T-cell (primary cell): ENCODE measurements around the gene GP2. TPM values are rescaled to one million over a fixed set of nuclear protein-coding genes. Genes with fewer than 3 reads are reported as not detected.

Source experiments
- ATAC-seq, 4 experiments: fragments of 200-7000 bp in 3 of 4; fragments of 150-1000 bp in 1 of 4; cut with Tn5 transposase; replicated peaks in 1 of 4; 1 replicate in 3 of 4; 2 replicates in 1 of 4; pipeline ENCODE4 v1.10.0; 2021; ENCODE audit warnings: moderate library complexity in 3 of 4, mild to moderate bottlenecking in 2 of 4, moderate number of reproducible peaks in 1 of 4
- CTCF ChIA-PET, 2 donors: fragments of 300-600 bp; sonication (Branson Sonifier 250); formaldehyde crosslinking; loops; one replicate each; lab custom pipeline; 2022; ENCODE audit warnings: antibody characterized with exemption in 2 of 2; lab: Charles Lee
- POLR2A ChIA-PET, 2 donors: fragments of 300-600 bp; sonication (Branson Sonifier 250); formaldehyde crosslinking; loops; one replicate each; lab custom pipeline; 2022; ENCODE audit warnings: antibody characterized with exemption in 2 of 2; lab: Charles Lee
- DNase-seq, 35 experiments: peaks; one replicate each; pipeline versions ENCODE4 v3.0.0 to v3.0.0-alpha.2; 2013 to 2023
- H3K27ac ChIP-seq: one replicate; pipeline ENCODE4 v1.5.1; 2013; ENCODE audit warnings: low read length
- H3K27me3 ChIP-seq, 2 experiments: replicated peaks in 1 of 2; 1 replicate in 1 of 2; 2 replicates in 1 of 2; pipeline versions ENCODE4 v1.6.1 to v1.7.0; 2013; ENCODE audit warnings: low read length in 1 of 2, mixed read lengths in 1 of 2; ENCODE audit not compliant: control insufficient read depth in 2 of 2, insufficient read depth in 2 of 2; ENCODE audit errors: extremely low read depth in 1 of 2
- H3K36me3 ChIP-seq, 2 donors: 1 replicate in 1 of 2; 2 replicates in 1 of 2; pipeline versions ENCODE4 v1.6.1 to v1.7.0; 2013; ENCODE audit warnings: low read length in 1 of 2; ENCODE audit not compliant: control insufficient read depth in 2 of 2, insufficient read depth in 1 of 2; ENCODE audit errors: extremely low read depth in 1 of 2
- H3K4me1 ChIP-seq, 2 experiments: 1 replicate in 1 of 2; 2 replicates in 1 of 2; pipeline versions ENCODE4 v1.6.1 to v1.7.0; 2013; ENCODE audit warnings: low read length in 2 of 2, mixed read lengths in 1 of 2; ENCODE audit not compliant: insufficient read depth in 2 of 2, control insufficient read depth in 1 of 2; ENCODE audit errors: extremely low read depth in 1 of 2
- H3K4me3 ChIP-seq, 2 donors: 1 replicate in 1 of 2; 2 replicates in 1 of 2; pipeline versions ENCODE4 v1.5.1 to v1.7.0; 2013; ENCODE audit warnings: mild to moderate bottlenecking in 2 of 2, low read length in 1 of 2, moderate library complexity in 1 of 2; ENCODE audit not compliant: control insufficient read depth in 1 of 2; ENCODE audit errors: extremely low read depth in 1 of 2
- H3K9me3 ChIP-seq: 2 replicates; pipeline ENCODE4 v1.7.0; 2013
- H3K27ac Mint-ChIP-seq, 2 donors: one replicate each; pipeline ENCODE4 v1.8.0; 2020 to 2021; ENCODE audit warnings: mild to moderate bottlenecking in 2 of 2, mixed read lengths in 2 of 2
- H3K27me3 Mint-ChIP-seq, 2 donors: one replicate each; pipeline ENCODE4 v1.8.0; 2021 to 2022; ENCODE audit warnings: mixed read lengths in 2 of 2
- H3K36me3 Mint-ChIP-seq: one replicate; pipeline ENCODE4 v1.8.0; 2021; ENCODE audit warnings: mixed read lengths
- H3K4me1 Mint-ChIP-seq, 3 donors: one replicate each; pipeline ENCODE4 v1.8.0; 2020 to 2022; ENCODE audit warnings: mixed read lengths in 3 of 3, mild to moderate bottlenecking in 1 of 3
- H3K4me3 Mint-ChIP-seq, 3 donors: one replicate each; pipeline ENCODE4 v1.8.0; 2020 to 2022; ENCODE audit warnings: mild to moderate bottlenecking in 3 of 3, mixed read lengths in 3 of 3, moderate library complexity in 3 of 3
- H3K9me3 Mint-ChIP-seq, 3 donors: one replicate each; pipeline ENCODE4 v1.8.0; 2020 to 2022; ENCODE audit warnings: mixed read lengths in 3 of 3
- WGBS: methylation state at CpG from one replicate; pipeline ENCODE4 v1.1.5; 2013; ENCODE audit warnings: missing lambda C conversion rate; ENCODE audit not compliant: insufficient coverage; 5-methylcytosine and 5-hydroxymethylcytosine counted together
- total RNA-seq, 35 experiments: library from RNA in 6 of 35; stranded (reverse) in 6 of 35; fragments of 120-200 nt in 1 of 35; gene quantifications; one replicate each; pipeline versions ENCODE4 v1.2.1 to v1.2.4 and lab custom pipeline; 2013 to 2026

GP2 gene
- total RNA-seq, 5 donors from 2014 or later (not counting 1 experiment from before 2014, with no cell fraction given): 12.0 to 13.3 (median 12.1) TPM; not detected in 2

DNA sequence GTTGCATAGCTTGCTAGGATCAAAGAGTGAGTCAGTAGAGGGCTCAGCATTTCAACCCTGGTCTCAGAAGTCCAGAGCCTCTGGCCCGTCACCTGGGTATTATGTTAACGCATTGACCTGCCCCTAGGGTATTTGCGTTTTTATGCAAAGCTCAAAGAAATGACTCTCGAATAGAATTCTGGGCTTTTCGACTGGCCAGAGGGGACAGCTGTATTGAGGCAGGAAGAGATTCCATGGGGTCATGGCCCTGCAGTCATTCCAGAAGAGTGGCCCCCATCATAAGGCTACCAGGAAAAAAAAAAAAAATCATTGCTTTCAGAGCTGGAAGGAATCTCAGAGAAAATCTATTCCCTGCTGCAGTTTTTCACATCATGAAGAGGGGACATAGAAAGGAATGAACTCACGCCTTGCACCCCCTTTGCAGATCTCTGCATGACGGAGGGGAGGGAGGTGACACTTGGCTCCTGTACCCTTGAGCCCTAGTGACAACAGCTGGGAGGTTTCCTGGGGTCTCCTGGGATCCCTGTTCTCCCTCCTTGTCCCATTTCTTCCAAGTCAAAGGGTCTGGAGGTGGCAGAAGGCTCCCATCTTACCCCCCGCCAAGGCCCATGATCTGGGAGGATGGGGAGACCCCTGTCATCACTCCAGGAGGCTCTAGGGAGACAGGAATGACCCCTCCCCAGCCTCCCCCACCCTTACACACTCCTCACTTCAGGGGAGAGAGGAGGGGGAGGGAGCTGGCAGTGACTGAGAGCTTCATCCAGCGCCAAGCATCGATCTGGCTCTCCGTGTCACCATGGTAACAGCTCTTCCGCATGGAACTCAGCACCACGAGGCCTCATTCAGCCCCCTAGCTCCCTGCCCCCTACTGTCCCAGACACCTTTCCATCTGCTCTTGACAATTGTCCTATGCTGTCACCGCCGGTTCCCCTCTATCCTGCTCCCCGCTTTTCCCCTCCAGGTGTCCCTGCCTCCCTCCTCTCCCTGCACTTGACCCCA, 35.8 kb downstream of the GP2 start:
- Histone ChIP-seq H3K4me1 (no peaks in the 10 kb centered on the region), H3K27me3 (peaks cover 0 to 9% of the 10 kb centered on the region in 2 experiments), H3K36me3 (no peaks in the 10 kb centered on the region), H3K27ac (no peak overlapping the region), H3K4me3 (no peak overlapping the region), H3K9me3 (no peaks in the 10 kb centered on the region)
- ATAC-seq: no peak
- WGBS: 35% methylated on average over 11 of the region's 16 CpGs
- H3K36me3 Mint-ChIP-seq: no peaks in the 10 kb centered on the region
- no peak overlapping the region for H3K4me3 Mint-ChIP-seq
- POLR2A ChIA-PET: no interaction called here
- DNase-seq: no peak
- CTCF ChIA-PET: interaction anchor here in 1 of 2 donors (0.8 kb wide), 1 partner anchor 10 kb away, joined by 3 read pairs; no protein-coding TSS in a partner anchor
- H3K9me3 Mint-ChIP-seq: no peaks in the 10 kb centered on the region
- H3K27ac Mint-ChIP-seq: no peak overlapping the region
- no peaks in the 10 kb centered on the region for H3K4me1 Mint-ChIP-seq
- peaks cover 8 to 9% of the 10 kb centered on the region in 2 donors for H3K27me3 Mint-ChIP-seq

- Mint-ChIP-seq H3K4me1 (no peaks in the 10 kb centered on the region), H3K27ac (no peak overlapping the region), H3K9me3 (peaks cover 0 to 1% (median under 1%) of the 10 kb centered on the region in 3 donors), H3K4me3 (no peak overlapping the region), H3K27me3 (peaks cover 8 to 9% of the 10 kb centered on the region in 2 donors), H3K36me3 (no peaks in the 10 kb centered on the region)
- Histone ChIP-seq H3K9me3 (no peaks in the 10 kb centered on the region), H3K27ac (no peak overlapping the region), H3K4me3 (no peak overlapping the region), H3K4me1 (no peaks in the 10 kb centered on the region), H3K27me3 (peaks cover 0 to 9% of the 10 kb centered on the region in 2 experiments), H3K36me3 (no peaks in the 10 kb centered on the region)
- WGBS: 66% methylated on average over 3 of the region's 3 CpGs
- ATAC-seq (no peak), DNase-seq (no peak)
- ChIA-PET CTCF (no interaction called here), POLR2A (no interaction called here)
Observed at GRCh38 chr16:20289571-20289970, 37.7 kb downstream of the GP2 start.

GRCh38 chr16:20285993-20286499, 41.3 kb downstream of the GP2 start:
- Mint-ChIP-seq H3K9me3 (peaks cover 0 to 6% (median 4%) of the 10 kb centered on the region in 3 donors), H3K27ac (no peak overlapping the region), H3K4me3 (no peak overlapping the region), H3K36me3 (no peaks in the 10 kb centered on the region), H3K27me3 (peaks cover 4 to 7% of the 10 kb centered on the region in 2 donors), H3K4me1 (no peaks in the 10 kb centered on the region)
- Histone ChIP-seq H3K27me3 (peaks cover 0 to 4% of the 10 kb centered on the region in 2 experiments), H3K36me3 (no peaks in the 10 kb centered on the region), H3K9me3 (no peaks in the 10 kb centered on the region), H3K27ac (no peak overlapping the region), H3K4me1 (no peaks in the 10 kb centered on the region), H3K4me3 (no peak overlapping the region)
- ChIA-PET CTCF (no interaction called here), POLR2A (no interaction called here)
- 52% methylated on average over 5 of the region's 6 CpGs for WGBS
- ATAC-seq (no peak), DNase-seq (no peak)

GRCh38 chr16:20280259-20280658, 47.1 kb downstream of the GP2 start:
- Histone ChIP-seq H3K9me3 (no peaks in the 10 kb centered on the region), H3K4me3 (no peak overlapping the region), H3K36me3 (no peaks in the 10 kb centered on the region), H3K27me3 (peaks cover 0 to 4% of the 10 kb centered on the region in 2 experiments), H3K4me1 (no peaks in the 10 kb centered on the region), H3K27ac (no peak overlapping the region)
- Mint-ChIP-seq H3K27ac (no peak overlapping the region), H3K9me3 (peaks cover 0 to 18% (median 4%) of the 10 kb centered on the region in 3 donors), H3K4me1 (no peaks in the 10 kb centered on the region), H3K4me3 (no peak overlapping the region), H3K36me3 (no peaks in the 10 kb centered on the region), H3K27me3 (peaks cover 7 to 21% of the 10 kb centered on the region in 2 donors)
- DNase-seq (no peak), ATAC-seq (no peak)
- ChIA-PET POLR2A (no interaction called here), CTCF (no interaction called here)
- WGBS: 100% methylated on average over 2 of the region's 3 CpGs

DNA sequence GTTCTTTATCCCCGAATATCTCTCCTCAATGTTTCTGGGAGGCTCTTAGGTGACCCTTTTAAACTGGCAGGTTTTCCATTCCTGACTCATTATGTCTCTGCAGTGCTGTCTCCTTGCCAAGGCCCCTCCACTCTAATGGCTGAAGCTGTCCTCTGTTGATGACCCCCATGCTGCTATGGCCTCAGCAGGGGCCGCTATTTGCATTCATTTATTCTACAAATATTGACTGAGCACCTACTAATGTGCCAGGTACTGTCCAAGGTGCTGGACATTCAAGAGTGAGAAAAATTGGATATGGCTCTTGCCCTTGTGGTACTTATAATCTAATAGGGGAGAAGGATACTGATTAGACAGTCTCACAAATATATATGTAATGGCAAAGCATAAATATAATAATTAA, 55.4 kb downstream of the GP2 start:
- no peaks in the 10 kb centered on the region for H3K36me3 ChIP-seq
- Mint-ChIP-seq H3K4me1 (no peaks in the 10 kb centered on the region), H3K9me3 (peaks cover 0 to 12% (median 10%) of the 10 kb centered on the region in 3 donors), H3K36me3 (no peaks in the 10 kb centered on the region), H3K27me3 (peaks cover 2 to 7% of the 10 kb centered on the region in 2 donors), H3K4me3 (no peak overlapping the region), H3K27ac (no peak overlapping the region)
- H3K4me3 ChIP-seq: no peak overlapping the region
- no peaks in the 10 kb centered on the region for H3K27me3 ChIP-seq
- no CpG with 5 or more reads among the region's 2 CpGs for WGBS
- H3K27ac ChIP-seq: no peak overlapping the region
- no peaks in the 10 kb centered on the region for H3K4me1 ChIP-seq
- H3K9me3 ChIP-seq: no peaks in the 10 kb centered on the region
- DNase-seq (no peak), ATAC-seq (no peak)
- CTCF ChIA-PET: no interaction called here
- POLR2A ChIA-PET: no interaction called here

GRCh38 chr16:20268409-20268808, 58.9 kb downstream of the GP2 start:
- no peak for ATAC-seq
- Histone ChIP-seq H3K4me3 (no peak overlapping the region), H3K27me3 (no peaks in the 10 kb centered on the region), H3K4me1 (no peaks in the 10 kb centered on the region), H3K9me3 (no peaks in the 10 kb centered on the region), H3K27ac (no peak overlapping the region), H3K36me3 (no peaks in the 10 kb centered on the region)
- H3K9me3 Mint-ChIP-seq: peaks cover 0 to 9% (median 5%) of the 10 kb centered on the region in 3 donors
- ChIA-PET CTCF (no interaction called here), POLR2A (no interaction called here)
- H3K4me3 Mint-ChIP-seq: no peak overlapping the region
- no peak for DNase-seq
- H3K4me1 Mint-ChIP-seq: no peaks in the 10 kb centered on the region
- peaks cover 0 to 3% of the 10 kb centered on the region in 2 donors for H3K27me3 Mint-ChIP-seq
- H3K36me3 Mint-ChIP-seq: no peaks in the 10 kb centered on the region
- no peak overlapping the region for H3K27ac Mint-ChIP-seq
- WGBS: 76% methylated on average over 4 of the region's 5 CpGs
